Rectal smooth muscle tissue (tissue), 1 donor: ENCODE measurements around the gene CCDC12.
A peak's percentile ranks its signal among the peaks of the same experiment; 100 is the strongest.

Experiments used
- H3K27ac ChIP-seq: one replicate; pipeline ENCODE4 v1.7.0; 2013; ENCODE audit warnings: low read depth, low read length, inconsistent platforms
- H3K27me3 ChIP-seq: one replicate; pipeline ENCODE4 v1.7.0; 2013; ENCODE audit warnings: low read length; ENCODE audit not compliant: control insufficient read depth, insufficient read depth
- H3K36me3 ChIP-seq: one replicate; pipeline ENCODE4 v1.7.0; 2013; ENCODE audit warnings: low read length; ENCODE audit not compliant: control insufficient read depth, insufficient read depth
- H3K4me1 ChIP-seq: one replicate; pipeline ENCODE4 v1.7.0; 2013; ENCODE audit warnings: low read length; ENCODE audit not compliant: control insufficient read depth, insufficient read depth
- H3K4me3 ChIP-seq: one replicate; pipeline ENCODE4 v1.7.0; 2013; ENCODE audit warnings: low read length
- H3K9ac ChIP-seq: one replicate; pipeline ENCODE4 v1.7.0; 2013; ENCODE audit warnings: low read length

The CCDC12 gene

DNA sequence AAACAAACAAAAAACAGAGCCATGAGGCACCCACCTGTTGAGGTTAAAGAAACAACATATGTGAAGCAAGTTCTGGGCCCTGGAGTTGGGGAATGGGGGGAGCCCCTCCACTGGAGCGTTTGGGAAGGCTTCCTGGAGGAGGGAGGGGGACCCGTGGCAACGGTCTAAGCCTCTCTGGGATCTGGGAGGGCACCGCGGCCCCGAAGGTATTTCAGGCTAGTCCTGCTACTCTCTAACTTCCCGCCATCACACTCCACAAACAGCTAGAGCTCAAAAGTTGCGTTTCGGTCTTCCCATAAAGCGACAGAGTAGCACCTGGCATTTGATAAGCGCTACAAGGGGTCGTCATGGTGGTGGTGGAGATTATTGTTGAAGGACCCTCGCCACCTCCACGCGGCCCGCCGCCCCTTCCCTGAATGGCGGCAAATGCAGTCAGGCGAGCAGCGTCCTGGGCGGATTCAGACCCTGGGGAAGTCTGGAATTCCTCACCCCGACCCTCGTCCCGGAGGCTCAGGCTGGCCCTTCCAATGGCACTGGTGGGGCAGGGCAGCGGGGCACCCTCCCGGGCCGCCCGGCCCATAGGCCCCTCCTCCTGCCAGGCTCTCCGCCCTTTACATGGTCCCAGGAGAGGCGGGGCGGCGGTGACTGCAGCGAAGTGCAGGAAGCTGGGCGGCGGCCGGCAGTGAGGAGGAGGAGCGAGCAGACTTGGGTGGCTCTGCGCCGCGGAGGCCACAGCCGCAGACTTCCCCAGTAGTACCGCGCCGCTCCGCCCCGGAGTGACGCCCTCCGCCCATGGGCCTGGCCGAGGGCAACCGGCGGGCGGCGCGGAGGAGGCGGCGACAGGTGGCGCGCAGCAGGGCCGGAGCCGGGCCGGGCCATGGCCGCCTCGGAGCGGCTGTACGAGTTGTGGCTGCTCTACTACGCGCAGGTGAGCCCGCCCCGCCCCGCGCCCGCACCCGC is 2.7 kb upstream of the CCDC12 start, which contains the start of gene NBEAL2:
Gene NBEAL2 (plus strand): TSS at position 682 of the 960 bp plus-strand sequence. CDS start 196 bp downstream, at position 878.
- Histone ChIP-seq H3K36me3 (peaks cover 3% of the 10 kb centered on the region), H3K9ac (peak within 1 kb of the TSS; percentile 89), H3K4me1 (no peaks in the 10 kb centered on the region), H3K27ac (peak within 1 kb of the TSS; percentile 80), H3K27me3 (no peaks in the 10 kb centered on the region), H3K4me3 (peak within 1 kb of the TSS; percentile 94)

DNA sequence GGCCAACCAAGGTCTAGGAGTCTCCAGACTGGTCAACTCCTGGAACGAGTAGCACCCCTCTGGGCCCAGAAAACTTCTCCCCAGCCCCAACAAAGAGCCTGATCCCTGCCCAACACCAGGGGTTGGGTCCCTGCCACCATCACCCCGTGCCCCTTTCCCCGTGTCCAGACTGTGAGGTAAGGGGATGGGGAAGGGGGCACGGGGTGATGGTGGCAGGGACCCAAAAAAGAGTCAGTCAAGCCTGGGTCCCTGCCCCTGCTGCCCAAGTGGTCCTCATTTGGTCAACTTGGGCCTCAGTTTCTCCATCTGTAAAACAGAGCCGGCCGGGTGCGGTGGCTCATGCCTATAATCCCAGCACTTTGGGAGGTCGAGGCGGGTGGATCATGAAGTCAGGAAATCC is 1.8 kb upstream of the CCDC12 start:
- no peaks in the 10 kb centered on the region for H3K27me3 ChIP-seq
- H3K27ac ChIP-seq: no peak overlapping the region
- no peak overlapping the region for H3K9ac ChIP-seq
- no peak overlapping the region for H3K4me3 ChIP-seq
- no peaks in the 10 kb centered on the region for H3K4me1 ChIP-seq
- H3K36me3 ChIP-seq: peaks cover 3% of the 10 kb centered on the region

DNA sequence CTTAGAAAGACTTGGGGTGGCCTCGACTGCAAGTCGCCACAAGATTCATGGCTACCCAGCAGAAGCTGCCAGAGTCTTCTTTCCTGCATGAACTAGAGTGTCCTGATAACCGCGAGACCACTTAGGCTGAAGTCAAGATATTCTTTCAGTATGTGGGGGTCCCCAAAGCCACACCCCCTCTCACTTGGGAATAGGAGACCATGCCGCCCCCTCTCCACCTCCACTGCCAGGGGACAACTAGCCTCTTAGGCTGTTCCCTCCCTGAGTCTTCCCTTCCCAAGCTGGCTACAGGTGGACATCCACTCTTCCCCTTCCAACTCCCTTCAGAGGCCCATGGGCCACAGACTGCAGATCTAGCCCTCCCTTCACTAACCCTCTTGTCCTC is 1.3 kb upstream of the CCDC12 start:
- H3K4me1 ChIP-seq: no peaks in the 10 kb centered on the region
- H3K36me3 ChIP-seq: peaks cover 3% of the 10 kb centered on the region
- H3K27me3 ChIP-seq: no peaks in the 10 kb centered on the region
- H3K9ac ChIP-seq: no peak overlapping the region
- no peak overlapping the region for H3K27ac ChIP-seq
- no peak overlapping the region for H3K4me3 ChIP-seq

DNA sequence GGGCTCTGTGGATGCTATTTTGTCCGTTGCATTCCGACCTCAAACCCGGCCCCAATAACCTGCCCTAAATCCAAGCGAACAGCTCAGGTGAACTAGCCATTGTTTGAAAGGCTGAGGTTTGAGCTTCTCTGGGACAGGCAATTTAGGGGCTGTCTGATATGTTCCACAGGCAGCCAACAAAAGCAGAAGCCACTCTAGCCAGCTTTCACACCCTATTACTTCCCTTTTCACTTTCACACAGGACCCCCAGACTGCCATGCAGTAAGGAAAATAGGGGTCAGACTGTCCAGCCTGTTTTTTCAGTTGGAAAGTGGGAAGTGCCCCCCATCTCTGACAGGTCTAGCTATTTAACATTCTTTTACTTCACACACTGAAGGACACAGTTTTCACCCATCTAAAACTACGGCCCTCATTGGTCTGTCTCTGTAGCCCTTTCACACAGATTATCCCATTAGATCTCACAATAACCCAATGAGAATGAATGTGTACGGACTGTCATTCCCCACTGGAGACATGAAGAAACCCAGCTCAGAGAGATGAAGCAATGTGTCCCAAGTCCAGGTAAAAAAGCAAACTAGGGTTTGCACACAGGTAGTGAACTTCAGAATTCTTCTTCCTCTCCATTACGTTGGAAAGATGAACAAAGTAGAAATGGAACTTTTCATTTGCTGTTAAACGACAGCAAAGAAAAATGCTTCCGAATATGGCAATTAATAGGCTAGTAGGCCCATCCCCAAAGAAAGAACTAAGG is 1.9 kb downstream of the CCDC12 start:
- Histone ChIP-seq H3K9ac (no peak overlapping the region), H3K27ac (no peak overlapping the region), H3K36me3 (peaks cover 3% of the 10 kb centered on the region), H3K4me3 (no peak overlapping the region), H3K4me1 (peaks cover 12% of the 10 kb centered on the region), H3K27me3 (no peaks in the 10 kb centered on the region)

DNA sequence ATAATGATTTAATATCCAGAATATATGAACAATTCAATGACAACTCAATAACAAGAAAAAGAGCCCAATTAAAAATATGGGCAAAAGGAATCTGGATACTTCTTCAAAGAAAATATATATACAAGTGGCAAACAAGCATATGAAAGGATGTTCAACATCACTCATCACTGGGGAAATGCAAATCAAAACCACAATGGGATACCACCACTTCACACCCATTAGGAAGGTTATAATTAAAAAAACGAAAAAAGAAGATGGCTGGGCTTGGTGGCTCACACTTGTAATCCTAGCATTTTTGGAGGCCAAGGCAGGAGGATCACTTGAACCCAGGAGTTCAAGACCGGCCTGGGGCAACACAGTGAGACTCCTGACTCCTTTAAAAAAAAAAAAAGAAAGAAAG is 4.1 kb downstream of the CCDC12 start:
- no peak overlapping the region for H3K9ac ChIP-seq
- H3K36me3 ChIP-seq: peaks cover 3% of the 10 kb centered on the region
- no peaks in the 10 kb centered on the region for H3K27me3 ChIP-seq
- H3K27ac ChIP-seq: no peak overlapping the region
- peaks cover 12% of the 10 kb centered on the region for H3K4me1 ChIP-seq
- no peak overlapping the region for H3K4me3 ChIP-seq

DNA sequence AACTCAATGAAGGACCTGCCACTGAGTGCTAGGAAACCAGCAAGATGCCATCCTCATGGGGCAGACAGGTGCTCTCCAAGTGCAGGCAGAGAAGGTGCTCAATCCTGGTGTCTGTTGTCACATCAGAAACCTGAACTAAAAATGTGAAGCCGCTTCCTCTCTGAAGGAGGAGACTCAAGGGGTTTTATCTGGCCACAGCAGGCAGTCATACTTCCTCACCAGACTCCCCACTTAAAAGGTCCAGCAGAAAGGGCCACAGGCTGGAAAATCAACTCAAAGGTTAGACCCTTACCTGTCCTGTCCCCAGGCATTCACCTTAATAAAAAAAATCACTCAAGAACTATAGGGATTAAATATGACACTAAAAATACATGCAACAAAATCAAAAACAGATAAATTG is 4.8 kb downstream of the CCDC12 start:
- Histone ChIP-seq H3K27ac (no peak overlapping the region), H3K36me3 (peaks cover 3% of the 10 kb centered on the region), H3K27me3 (no peaks in the 10 kb centered on the region), H3K4me1 (peaks cover 12% of the 10 kb centered on the region), H3K4me3 (no peak overlapping the region), H3K9ac (no peak overlapping the region)

DNA sequence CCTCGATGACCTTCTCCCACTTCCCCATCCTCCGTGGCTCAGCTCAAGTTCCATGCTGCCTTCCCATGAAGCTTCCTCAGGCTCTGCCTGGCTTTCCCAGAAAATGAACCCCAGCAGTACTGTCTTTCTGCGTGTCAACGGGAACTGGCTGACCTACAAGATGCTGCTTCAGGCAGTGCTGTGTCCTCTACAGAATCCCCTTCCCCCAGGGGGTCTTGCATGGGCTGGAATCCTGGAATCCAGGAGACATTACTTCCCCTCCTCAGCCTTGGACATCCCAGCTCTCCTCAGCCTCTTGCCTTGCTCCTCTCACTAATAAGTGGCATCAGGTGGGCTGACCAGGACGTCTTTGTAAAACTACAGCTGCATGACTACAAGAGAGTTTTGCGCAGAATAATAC is 5.4 kb downstream of the CCDC12 start:
- Histone ChIP-seq H3K36me3 (peaks cover 3% of the 10 kb centered on the region), H3K4me1 (peaks cover 12% of the 10 kb centered on the region), H3K27me3 (no peaks in the 10 kb centered on the region), H3K9ac (no peak overlapping the region), H3K27ac (no peak overlapping the region), H3K4me3 (peak overlapping the region; percentile 2)

DNA sequence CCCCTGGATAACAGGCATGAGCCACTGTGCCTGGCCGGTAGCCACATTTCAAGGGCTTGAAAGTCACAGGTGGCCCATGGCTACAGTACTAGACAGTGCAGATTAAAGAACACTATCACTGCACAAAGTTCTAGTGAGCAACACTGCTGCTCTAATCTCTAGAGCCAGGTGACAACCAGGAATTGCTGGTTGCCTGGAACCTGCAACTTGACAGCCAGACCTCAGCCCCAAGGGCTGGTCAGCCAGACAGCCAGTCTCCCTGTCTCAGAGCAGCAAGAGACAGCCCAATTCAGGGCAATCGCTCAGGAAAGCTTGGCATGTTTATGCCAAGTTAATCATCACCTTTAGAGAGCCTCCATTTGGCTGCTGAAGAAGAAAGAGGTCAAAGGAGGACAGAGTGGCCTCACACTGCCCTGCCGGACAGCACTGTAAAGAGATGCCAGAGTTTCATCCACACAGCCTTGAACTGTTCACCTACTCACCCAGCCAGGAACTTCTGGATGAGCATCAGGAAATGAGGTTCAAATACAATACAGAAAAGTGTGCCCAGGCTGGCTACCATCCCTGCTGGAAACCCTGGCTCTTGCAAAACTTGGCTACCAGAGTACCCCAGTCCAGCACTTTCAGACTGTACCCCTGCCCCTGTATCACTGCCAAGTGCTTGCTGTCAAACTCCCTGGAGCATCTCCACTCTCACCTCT is 6.0 kb downstream of the CCDC12 start:
- Histone ChIP-seq H3K4me3 (no peak overlapping the region), H3K4me1 (peaks cover 12% of the 10 kb centered on the region), H3K27me3 (no peaks in the 10 kb centered on the region), H3K9ac (no peak overlapping the region), H3K36me3 (no peaks in the 10 kb centered on the region), H3K27ac (no peak overlapping the region)

DNA sequence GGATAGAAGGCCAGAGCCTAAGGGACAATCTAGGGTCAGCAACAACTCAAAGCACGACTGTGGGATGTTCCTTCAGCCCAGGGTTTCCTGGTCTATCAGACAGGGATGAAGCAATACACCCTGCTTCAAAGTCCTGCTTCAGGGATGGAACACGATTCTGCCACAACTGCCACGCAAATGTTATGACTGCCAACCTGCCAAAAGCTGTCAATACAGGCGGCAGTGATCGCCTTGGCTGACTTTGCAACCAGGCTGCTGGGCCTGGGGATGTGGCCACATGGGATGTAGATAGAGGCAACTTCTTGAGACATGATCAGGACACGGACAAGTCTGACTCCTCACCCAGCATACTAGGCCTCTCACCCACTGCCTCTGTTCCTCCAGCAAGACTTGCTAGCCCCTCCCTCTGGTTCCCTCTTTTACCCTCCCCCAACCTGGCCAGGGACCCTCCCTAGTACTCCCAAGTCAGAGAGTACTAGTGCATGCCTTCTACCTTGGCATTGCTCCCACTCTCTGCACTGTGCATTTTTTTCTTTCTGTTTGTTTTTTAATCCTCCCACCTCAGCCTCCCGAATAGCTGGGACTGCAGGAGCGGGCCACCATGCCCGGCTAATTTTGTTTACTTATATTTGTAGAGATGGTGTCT is 7.6 kb downstream of the CCDC12 start:
- no peak overlapping the region for H3K4me3 ChIP-seq
- H3K4me1 ChIP-seq: peaks cover 12% of the 10 kb centered on the region
- no peaks in the 10 kb centered on the region for H3K27me3 ChIP-seq
- no peak overlapping the region for H3K27ac ChIP-seq
- no peaks in the 10 kb centered on the region for H3K36me3 ChIP-seq
- H3K9ac ChIP-seq: no peak overlapping the region

DNA sequence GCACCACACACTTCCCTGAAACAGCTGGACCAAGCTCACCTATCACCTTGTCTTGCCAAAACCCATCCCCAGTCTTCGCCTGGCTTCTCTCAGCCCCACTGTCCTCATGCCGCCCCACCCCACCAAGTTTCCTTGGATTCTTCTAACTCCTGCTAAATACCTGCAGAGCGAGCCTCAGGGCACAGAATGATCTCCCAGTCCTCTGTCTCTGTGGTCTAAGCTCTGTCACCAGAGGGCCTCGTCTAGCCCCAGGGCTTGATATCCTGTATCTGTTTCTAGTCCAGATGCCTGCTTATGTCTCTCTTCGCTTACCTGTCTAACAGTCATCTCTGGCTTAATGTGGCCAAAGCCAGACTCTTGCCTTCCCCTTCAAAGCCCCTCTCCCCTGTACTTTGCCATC is 9.7 kb downstream of the CCDC12 start:
- Histone ChIP-seq H3K4me1 (peaks cover 12% of the 10 kb centered on the region), H3K27me3 (no peaks in the 10 kb centered on the region), H3K27ac (no peak overlapping the region), H3K9ac (no peak overlapping the region), H3K4me3 (no peak overlapping the region), H3K36me3 (peaks cover 2% of the 10 kb centered on the region)

DNA sequence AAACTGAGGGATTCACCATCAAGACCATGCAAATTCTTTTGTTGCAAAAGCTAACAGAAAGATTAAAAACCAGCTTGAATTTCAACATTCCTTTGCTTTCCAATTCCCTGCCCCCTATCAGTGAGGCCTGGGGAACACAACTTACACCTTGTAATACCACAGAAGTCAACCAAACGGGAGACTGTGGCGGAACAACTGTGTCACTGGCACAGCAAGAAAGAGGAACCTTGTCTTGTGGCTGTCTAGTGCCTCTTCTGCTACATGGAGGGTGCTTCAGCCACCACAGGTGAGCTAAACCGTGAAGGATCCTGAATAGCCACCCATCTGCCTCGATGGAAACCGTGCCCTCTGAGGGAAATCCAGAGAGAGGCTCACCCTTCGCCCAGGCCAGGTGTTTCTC is 11.4 kb downstream of the CCDC12 start:
- Histone ChIP-seq H3K27ac (no peak overlapping the region), H3K36me3 (peaks cover 2% of the 10 kb centered on the region), H3K9ac (no peak overlapping the region), H3K4me1 (peaks cover 11% of the 10 kb centered on the region), H3K4me3 (no peak overlapping the region), H3K27me3 (no peaks in the 10 kb centered on the region)
